Endothelial cell of umbilical vein (primary cell): ENCODE measurements around the gene GJC3. TPM values are rescaled to one million over a fixed set of nuclear protein-coding genes. Genes with fewer than 3 reads are reported as not detected.

ENCODE experiments used
- BruUV-seq: library from RNA; stranded (reverse); fragments of 400-500 nt; replicated peaks from 2 replicates; lab custom pipeline; 2021; lab: Mats Ljungman, UMichigan
- CTCF ChIA-PET: fragments of 300-600, 350-600 bp; sonication (Branson Sonifier 250); formaldehyde crosslinking; loops from one replicate; lab custom pipeline; 2021; ENCODE audit warnings: antibody characterized with exemption, inconsistent platforms; lab: Charles Lee
- POLR2A ChIA-PET: fragments of 300-600, 350-600 bp; sonication (Branson Sonifier 250); formaldehyde crosslinking; loops from one replicate; lab custom pipeline; 2021; ENCODE audit warnings: antibody characterized with exemption, inconsistent platforms; lab: Charles Lee
- DNase-seq: peaks from one replicate; pipeline ENCODE4 v3.0.0-alpha.2; 2011; ENCODE audit warnings: low read depth, low spot score
- FAIRE-seq: peaks from 2 replicates; lab custom pipeline; 2011; peaks lifted over from hg19 to GRCh38; lab: Jason Lieb, UNC
- H2AFZ ChIP-seq: 2 replicates; pipeline ENCODE4 v1.6.0; 2012; ENCODE audit warnings: low read depth, low read length, control low read depth, inconsistent platforms
- H3K27ac ChIP-seq: 2 replicates; pipeline ENCODE4 v1.5.1; 2011; ENCODE audit warnings: low read depth, mild to moderate bottlenecking, control low read depth, low read length, moderate library complexity; ENCODE audit not compliant: insufficient read depth
- H3K27me3 ChIP-seq, 2 experiments: 2 replicates each; pipeline versions ENCODE4 v1.6.0 to v1.6.1; 2011; ENCODE audit warnings: low read length in 2 of 2, mixed read lengths in 1 of 2; ENCODE audit not compliant: control insufficient read depth in 2 of 2, insufficient read depth in 2 of 2
- H3K36me3 ChIP-seq, 2 experiments: 2 replicates in 1 of 2; 3 replicates in 1 of 2; pipeline ENCODE4 v1.5.1; 2011; ENCODE audit warnings: low read length in 2 of 2, mild to moderate bottlenecking in 1 of 2, moderate library complexity in 1 of 2; ENCODE audit not compliant: control insufficient read depth in 2 of 2, insufficient read depth in 2 of 2; ENCODE audit errors: extremely low read depth in 1 of 2
- H3K4me1 ChIP-seq: 3 replicates; pipeline ENCODE4 v1.5.1; 2011; ENCODE audit warnings: mild to moderate bottlenecking, low read length; ENCODE audit not compliant: control insufficient read depth, insufficient read depth; ENCODE audit errors: extremely low read depth
- H3K4me2 ChIP-seq: 2 replicates; pipeline ENCODE4 v1.6.1; 2011; ENCODE audit warnings: low read length, control low read depth, mixed read lengths; ENCODE audit not compliant: insufficient read depth
- H3K4me3 ChIP-seq, 3 experiments: fragments of 200-600 bp in 1 of 3; sonication (generic), shearing (Covaris generic) in 1 of 3; replicated peaks in 1 of 3; 2 replicates each; pipeline ENCODE4 v1.5.1; 2011 to 2016; ENCODE audit warnings: control low read depth in 3 of 3, low read length in 3 of 3, mild to moderate bottlenecking in 2 of 3, inconsistent platforms in 1 of 3, low read depth in 1 of 3, moderate library complexity in 1 of 3; ENCODE audit not compliant: insufficient read depth in 1 of 3
- H3K79me2 ChIP-seq: 2 replicates; pipeline ENCODE4 v1.6.0; 2012; ENCODE audit warnings: low read length, inconsistent platforms; ENCODE audit not compliant: control insufficient read depth, insufficient read depth
- H3K9ac ChIP-seq: replicated peaks from 2 replicates; pipeline ENCODE3; 2011; ENCODE audit warnings: low read length, control low read depth; ENCODE audit not compliant: insufficient read depth; ENCODE audit errors: extremely low read depth
- H3K9me1 ChIP-seq: replicated peaks from 3 replicates; pipeline ENCODE4 v1.6.0; 2011; ENCODE audit warnings: mild to moderate bottlenecking, low read length; ENCODE audit not compliant: control insufficient read depth, insufficient read depth; ENCODE audit errors: extremely low read depth
- H3K9me3 ChIP-seq: replicated peaks from 2 replicates; pipeline ENCODE4 v1.5.1; 2012; ENCODE audit warnings: low read length, inconsistent platforms; ENCODE audit not compliant: control insufficient read depth, insufficient read depth
- H4K20me1 ChIP-seq: replicated peaks from 2 replicates; pipeline ENCODE3; 2011; ENCODE audit warnings: mild to moderate bottlenecking, low read length; ENCODE audit not compliant: control insufficient read depth, insufficient read depth; ENCODE audit errors: extremely low read depth
- GATA2 ChIP-seq: IDR thresholded peaks from 2 replicates; pipeline ENCODE4 v1.7.0; 2011; ENCODE audit warnings: low read depth, mild to moderate bottlenecking, moderate library complexity, mixed read lengths, low read length; ENCODE audit not compliant: insufficient read length, insufficient read depth
- JUN ChIP-seq: IDR thresholded peaks from 2 replicates; pipeline ENCODE4 v1.6.1; 2011; ENCODE audit warnings: borderline replicate concordance, low read depth; ENCODE audit not compliant: insufficient read length, insufficient read depth
- MAX ChIP-seq: IDR thresholded peaks from 2 replicates; pipeline ENCODE4 v1.6.1; 2011; ENCODE audit not compliant: insufficient read depth, insufficient read length
- MYC ChIP-seq: IDR thresholded peaks from one replicate; pipeline ENCODE4 v1.6.1; 2011; ENCODE audit warnings: mild to moderate bottlenecking, low read depth, low read length
- dilution Hi-C: fragments of 300-500 bp; cut with MboI; formaldehyde crosslinking; loops from one replicate; pipeline ENCODE4 v1.15.0; 2019; ENCODE audit warnings: low sequenced_read_pairs; ENCODE audit not compliant: extremely low pct_ligation_motif_present
- intact Hi-C: fragments of 100-400 bp; cut with micrococcal nuclease; formaldehyde crosslinking; loops from one replicate; pipeline ENCODE4 v1.10.0; 2022
- polyA plus RNA-seq, 4 experiments: library from polyadenylated mRNA; depleted of rRNA in 3 of 4; stranded (reverse) in 3 of 4; unstranded in 1 of 4; fragments of >200 nt; gene quantifications; 2 replicates each; pipeline versions ENCODE4 v1.2.1 to v1.2.3, GENCODE V29; 2011 to 2012; ENCODE audit warnings: missing spikeins in 1 of 4
- total RNA-seq: library from RNA; stranded (reverse); gene quantifications from 2 replicates; pipeline ENCODE4 v1.2.3, GENCODE V29; 2021

The GJC3 gene
- total and polyA plus RNA-seq, 2 donors (not counting 3 experiments of a cell fraction or from before 2014, with no cell fraction given): 0.28 TPM; not detected in 1

- no peaks in the 10 kb centered on the region for H3K36me3 ChIP-seq
- H3K9ac ChIP-seq: no peak overlapping the region
- no peak overlapping the region for H2AFZ ChIP-seq
- TF ChIP-seq MAX (no peak), GATA2 (no peak), MYC (no peak), JUN (no peak)
- H3K27me3 ChIP-seq: peaks cover 10 to 21% of the 10 kb centered on the region in 2 experiments
- intact Hi-C loops (no loop called here), dilution Hi-C loops (no loop called here)
- no peaks in the 10 kb centered on the region for H3K9me1 ChIP-seq
- BruUV-seq: no TSS peak
- FAIRE-seq (no peak), DNase-seq (no peak)
- POLR2A ChIA-PET: no interaction called here
- H3K79me2 ChIP-seq: no peaks in the 10 kb centered on the region
- no peaks in the 10 kb centered on the region for H4K20me1 ChIP-seq
- no peaks in the 10 kb centered on the region for H3K9me3 ChIP-seq
- CTCF ChIA-PET: no interaction called here
- H3K4me1 ChIP-seq: peaks cover 13% of the 10 kb centered on the region
- H3K27ac ChIP-seq: no peak overlapping the region
- H3K4me3 ChIP-seq: no peak overlapping the region
- H3K4me2 ChIP-seq: no peak overlapping the region
Observed at GRCh38 chr7:99926321-99926720, 3.1 kb downstream of the GJC3 start.

GRCh38 chr7:99923200-99923599, 6.2 kb downstream of the GJC3 start:
- H3K4me3 ChIP-seq: no peak overlapping the region
- ChIA-PET CTCF (interaction anchor here (1.1 to 2.4 kb wide), 3 partner anchors 10 to 67 kb away, joined by 3 to 8 read pairs (median 7); no protein-coding TSS in a partner anchor), POLR2A (no interaction called here)
- BruUV-seq: no TSS peak
- dilution Hi-C loops (no loop called here), intact Hi-C loops (no loop called here)
- peaks cover 11% of the 10 kb centered on the region for H3K4me1 ChIP-seq
- no peaks in the 10 kb centered on the region for H4K20me1 ChIP-seq
- DNase-seq (no peak), FAIRE-seq (no peak)
- peaks cover 8 to 14% of the 10 kb centered on the region in 2 experiments for H3K27me3 ChIP-seq
- H3K9me3 ChIP-seq: no peaks in the 10 kb centered on the region
- no peaks in the 10 kb centered on the region for H3K9me1 ChIP-seq
- TF ChIP-seq GATA2 (no peak), MYC (no peak)
- no peak overlapping the region for H2AFZ ChIP-seq
- H3K9ac ChIP-seq: no peak overlapping the region
- no peaks in the 10 kb centered on the region for H3K36me3 ChIP-seq
- H3K79me2 ChIP-seq: peaks cover 10% of the 10 kb centered on the region
- no peak overlapping the region for H3K27ac ChIP-seq
- H3K4me2 ChIP-seq: no peak overlapping the region
